HepG2 (cell line): ENCODE results near the gene ANO2. TPM values are rescaled to one million over a fixed set of nuclear protein-coding genes. Genes with fewer than 3 reads are reported as not detected.

Experiments used
- ATAC-seq: fragments of 200-7000 bp; cut with Tn5 transposase; 3 replicates; pipeline ENCODE4 v1.9.1; 2020; ENCODE audit warnings: mild to moderate bottlenecking, moderate library complexity
- BruUV-seq: library from RNA; stranded (reverse); fragments of 400-500 nt; replicated peaks from 2 replicates; lab custom pipeline; 2021; lab: Mats Ljungman, UMichigan
- CTCF ChIA-PET: fragments of 300-600 bp; formaldehyde crosslinking; extraction: SDS; loops from one replicate; lab custom pipeline; 2021; ENCODE audit warnings: low total read pairs, inconsistent platforms, low intra/inter-chr PET ratio; lab: Yijun Ruan, JAX
- POLR2A ChIA-PET: fragments of 350-600 bp; sonication (Branson Sonifier 250); formaldehyde crosslinking; loops from one replicate; lab custom pipeline; 2020; ENCODE audit warnings: antibody characterized with exemption, inconsistent platforms; lab: Yijun Ruan, JAX
- DNase-seq: peaks from one replicate; pipeline ENCODE4 v3.0.0-alpha.2; 2015; ENCODE audit warnings: low spot score
- FAIRE-seq: peaks from 3 replicates; lab custom pipeline; 2011; peaks lifted over from hg19 to GRCh38; lab: Jason Lieb, UNC
- H2AFZ ChIP-seq: one replicate; pipeline ENCODE4 v1.6.1; 2011; ENCODE audit warnings: low read length, inconsistent platforms
- H3K27ac ChIP-seq: fragments of 300-600 bp; 3 replicates; pipeline ENCODE4 v1.8.0; 2011; ENCODE audit warnings: mixed run types, mild to moderate bottlenecking, mixed read lengths, low read length, inconsistent platforms; ENCODE audit not compliant: insufficient read depth; ENCODE audit errors: extremely low read length
- H3K27me3 ChIP-seq, 2 experiments: fragments of 200-600 bp in 1 of 2; 2 replicates in 1 of 2; 3 replicates in 1 of 2; pipeline versions ENCODE4 v1.6.0 to v1.8.0; 2011; ENCODE audit warnings: low read length in 2 of 2, mild to moderate bottlenecking in 2 of 2, moderate library complexity in 2 of 2, inconsistent platforms in 1 of 2; ENCODE audit not compliant: insufficient read depth in 2 of 2, control insufficient read depth in 1 of 2
- H3K36me3 ChIP-seq, 2 experiments: fragments of 200-600 bp in 1 of 2; replicated peaks in 1 of 2; 2 replicates in 1 of 2; 3 replicates in 1 of 2; pipeline versions ENCODE4 v1.5.1 to v1.8.0; 2011; ENCODE audit warnings: low read length in 2 of 2, inconsistent platforms in 1 of 2; ENCODE audit not compliant: insufficient read depth in 2 of 2, control insufficient read depth in 1 of 2
- H3K4me1 ChIP-seq: 2 replicates; pipeline ENCODE4 v1.5.1; 2012; ENCODE audit warnings: low read length, inconsistent platforms; ENCODE audit not compliant: insufficient read depth
- H3K4me2 ChIP-seq: 2 replicates; pipeline ENCODE4 v1.6.0; 2011; ENCODE audit warnings: low read depth, low read length, inconsistent platforms
- H3K4me3 ChIP-seq, 3 experiments: fragments of 200-600 bp in 1 of 3; sonication (generic), shearing (Covaris generic) in 1 of 3; replicated peaks in 1 of 3; 2 replicates each; pipeline ENCODE4 v1.5.1; 2011 to 2016; ENCODE audit warnings: low read length in 3 of 3, inconsistent platforms in 2 of 3, low read depth in 2 of 3, mild to moderate bottlenecking in 2 of 3, control low read depth in 1 of 3, mixed read lengths in 1 of 3; ENCODE audit not compliant: insufficient read depth in 1 of 3
- H3K79me2 ChIP-seq: one replicate; pipeline ENCODE4 v1.6.1; 2011; ENCODE audit warnings: low read length, inconsistent platforms; ENCODE audit not compliant: insufficient read depth
- H3K9ac ChIP-seq: 2 replicates; pipeline ENCODE4 v1.6.0; 2011; ENCODE audit warnings: mild to moderate bottlenecking, low read depth, low read length, inconsistent platforms; ENCODE audit not compliant: insufficient read depth
- H3K9me3 ChIP-seq: 2 replicates; pipeline ENCODE4 v1.5.1; 2012; ENCODE audit warnings: mild to moderate bottlenecking, low read length
- H4K20me1 ChIP-seq: 2 replicates; pipeline ENCODE4 v1.6.0; 2011; ENCODE audit warnings: inconsistent platforms, mild to moderate bottlenecking, low read length, moderate library complexity; ENCODE audit not compliant: insufficient read depth
- ATF3 ChIP-seq: sonication (generic); formaldehyde crosslinking; IDR thresholded peaks from 2 replicates; pipeline ENCODE4 v1.4.0; 2020; ENCODE audit warnings: missing genetic modification reagents
- BCLAF1 ChIP-seq: fragments of 450-650 bp; IDR thresholded peaks from 2 replicates; pipeline ENCODE4 v1.6.1; 2017; ENCODE audit warnings: mild to moderate bottlenecking
- CCDC6 ChIP-seq: sonication (generic); formaldehyde crosslinking; IDR thresholded peaks from 2 replicates; pipeline ENCODE4 v1.8.1; 2022; ENCODE audit warnings: mild to moderate bottlenecking, missing genetic modification reagents, moderate library complexity
- GMEB1 ChIP-seq: sonication (generic); formaldehyde crosslinking; IDR thresholded peaks from 2 replicates; pipeline ENCODE4 v1.5.1; 2020; ENCODE audit warnings: missing genetic modification reagents, mild to moderate bottlenecking, borderline replicate concordance
- KDM6A ChIP-seq: IDR thresholded peaks from 2 replicates; pipeline ENCODE4 v1.6.1; 2016; ENCODE audit warnings: low read depth
- KLF12 ChIP-seq: sonication (generic); formaldehyde crosslinking; IDR thresholded peaks from 2 replicates; pipeline ENCODE4 v1.4.0; 2020; ENCODE audit warnings: missing genetic modification reagents, borderline replicate concordance
- KLF15 ChIP-seq: sonication (generic); formaldehyde crosslinking; IDR thresholded peaks from 2 replicates; pipeline ENCODE4 v1.8.1; 2023; ENCODE audit warnings: borderline replicate concordance, mild to moderate bottlenecking, inconsistent platforms, missing genetic modification reagents, mixed read lengths
- RAD21 ChIP-seq: fragments of 450-650 bp; formaldehyde crosslinking; IDR thresholded peaks from 2 replicates; pipeline ENCODE4 v1.5.0; 2020; ENCODE audit warnings: mild to moderate bottlenecking
- REXO4 ChIP-seq: sonication (generic); formaldehyde crosslinking; IDR thresholded peaks from 2 replicates; pipeline ENCODE4 v1.8.0; 2022; ENCODE audit warnings: missing genetic modification reagents, mild to moderate bottlenecking, borderline replicate concordance
- ZNF337 ChIP-seq: sonication (generic); formaldehyde crosslinking; IDR thresholded peaks from 2 replicates; pipeline ENCODE4 v1.5.1; 2020; ENCODE audit warnings: missing genetic modification reagents, low read depth, mild to moderate bottlenecking, borderline replicate concordance
- ZNF44 ChIP-seq: sonication (generic); formaldehyde crosslinking; IDR thresholded peaks from 2 replicates; pipeline ENCODE4 v1.5.1; 2020; ENCODE audit warnings: mild to moderate bottlenecking, missing genetic modification reagents
- ZNF577 ChIP-seq: sonication (generic); formaldehyde crosslinking; IDR thresholded peaks from 2 replicates; pipeline ENCODE4 v1.4.0; 2020; ENCODE audit warnings: mild to moderate bottlenecking, low read depth, missing genetic modification reagents, borderline replicate concordance
- ZNF746 ChIP-seq: sonication (generic); formaldehyde crosslinking; IDR thresholded peaks from 2 replicates; pipeline ENCODE4 v1.8.0; 2022; ENCODE audit warnings: mild to moderate bottlenecking, missing genetic modification reagents
- WGBS: methylation state at CpG from one replicate; pipeline ENCODE4 v1.1.6; 2017; ENCODE audit warnings: low lambda C conversion rate; 5-methylcytosine and 5-hydroxymethylcytosine counted together
- in situ Hi-C: cut with HindIII; loops from 2 replicates; pipeline ENCODE4 v1.10.0; 2017; ENCODE audit warnings: low pct_unique_long_range_greater_than_20kb; ENCODE audit not compliant: extremely low pct_ligation_motif_present
- intact Hi-C: fragments of 100-400 bp; cut with micrococcal nuclease; formaldehyde crosslinking; loops from one replicate; pipeline ENCODE4 v1.10.0; 2022; ENCODE audit not compliant: unreplicated experiment
- polyA plus RNA-seq, 8 experiments: library from polyadenylated mRNA; depleted of rRNA in 3 of 8; stranded (reverse) in 7 of 8; unstranded in 1 of 8; fragments of >200 nt; fragmentation: Illumina TruSeq in 4 of 8; extraction: Trizol in 4 of 8; gene quantifications; 2 replicates each; pipeline versions ENCODE4 v1.2.1 to v1.2.3, GENCODE V29; 2011 to 2016; ENCODE audit warnings: low read depth in 4 of 8, missing spikeins in 1 of 8, mixed read lengths in 1 of 8; ENCODE audit not compliant: insufficient read depth in 1 of 8
- total RNA-seq, 5 experiments: library from RNA; depleted of rRNA; stranded (reverse); fragments of >200 nt; fragmentation: Illumina TruSeq; extraction: Trizol; gene quantifications; 2 replicates each; pipeline ENCODE4 v1.2.3, GENCODE V29; 2016; ENCODE audit warnings: low read depth in 1 of 5
- TF ChIP-seq, protein P1 (sequence below): sonication (generic); formaldehyde crosslinking; IDR thresholded peaks from 2 replicates; pipeline ENCODE4 v1.8.0; 2022; ENCODE audit warnings: missing genetic modification reagents, mild to moderate bottlenecking, borderline replicate concordance
- TF ChIP-seq, protein P2 (sequence below): sonication (generic); formaldehyde crosslinking; IDR thresholded peaks from 2 replicates; pipeline ENCODE4 v1.8.0; 2022; ENCODE audit warnings: missing genetic modification reagents, mild to moderate bottlenecking, inconsistent platforms, borderline replicate concordance
- TF ChIP-seq, protein P3 (sequence below): sonication (generic); formaldehyde crosslinking; IDR thresholded peaks from 2 replicates; pipeline ENCODE4 v1.5.0; 2020; ENCODE audit warnings: missing genetic modification reagents

Gene ANO2
- total and polyA plus RNA-seq, 2 of the 13 experiments (the other 11 are each of a cell fraction or from before 2014, with no cell fraction given), result 0.18 TPM; not detected in 1

DNA sequence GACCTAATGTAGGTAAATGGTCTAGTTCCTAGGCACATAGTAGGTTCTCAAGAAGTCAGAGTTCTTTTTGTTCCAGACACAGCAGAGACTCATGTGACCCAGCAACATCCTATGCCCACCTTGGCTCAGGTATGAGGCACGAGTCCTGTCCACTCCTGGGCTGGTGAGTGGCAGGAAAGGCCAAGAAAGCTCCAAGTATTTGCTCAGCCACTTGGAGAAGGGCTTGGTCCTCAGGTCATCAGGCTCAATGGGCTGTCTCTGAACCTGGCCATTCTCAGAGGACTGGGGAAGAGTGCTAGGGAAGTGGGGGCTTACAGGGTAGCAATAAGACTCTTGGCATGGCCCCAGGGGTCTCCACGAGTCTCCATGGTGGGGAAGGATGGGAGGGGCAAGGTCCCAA is 260.1 kb downstream of the ANO2 start:
- POLR2A ChIA-PET, result no interaction called here
- in situ Hi-C loops, result no loop called here
- WGBS, result 0% methylated on average over 2 of the region's 2 CpGs

More for the DNA sequence above, 260.1 kb downstream of the ANO2 start:
- Histone ChIP-seq H3K27ac (no peak overlapping the region), H3K4me3 (no peak overlapping the region), H3K27me3 (peaks cover 0 to 6% of the 10 kb centered on the region in 2 experiments; a peak in 2 of 5 replicates)
- intact Hi-C loops, result no loop called here
- TF ChIP-seq KDM6A (no peak), RAD21 (CRISPR knock-in tag) (no peak), BCLAF1 (no peak), ZNF44 (CRISPR knock-in tag) (no peak), KLF12 (no peak), ZNF337 (CRISPR knock-in tag) (no peak), ZNF746 (CRISPR knock-in tag) (no peak), CCDC6 (CRISPR knock-in tag) (no peak), KLF15 (no peak), GMEB1 (CRISPR knock-in tag) (no peak), REXO4 (CRISPR knock-in tag) (no peak), ZNF577 (CRISPR knock-in tag) (no peak), ATF3 (CRISPR knock-in tag) (no peak)
- TF ChIP-seq, protein P1, sequence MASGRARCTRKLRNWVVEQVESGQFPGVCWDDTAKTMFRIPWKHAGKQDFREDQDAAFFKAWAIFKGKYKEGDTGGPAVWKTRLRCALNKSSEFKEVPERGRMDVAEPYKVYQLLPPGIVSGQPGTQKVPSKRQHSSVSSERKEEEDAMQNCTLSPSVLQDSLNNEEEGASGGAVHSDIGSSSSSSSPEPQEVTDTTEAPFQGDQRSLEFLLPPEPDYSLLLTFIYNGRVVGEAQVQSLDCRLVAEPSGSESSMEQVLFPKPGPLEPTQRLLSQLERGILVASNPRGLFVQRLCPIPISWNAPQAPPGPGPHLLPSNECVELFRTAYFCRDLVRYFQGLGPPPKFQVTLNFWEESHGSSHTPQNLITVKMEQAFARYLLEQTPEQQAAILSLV (CRISPR knock-in tag), result no peak
- TF ChIP-seq, protein P2, sequence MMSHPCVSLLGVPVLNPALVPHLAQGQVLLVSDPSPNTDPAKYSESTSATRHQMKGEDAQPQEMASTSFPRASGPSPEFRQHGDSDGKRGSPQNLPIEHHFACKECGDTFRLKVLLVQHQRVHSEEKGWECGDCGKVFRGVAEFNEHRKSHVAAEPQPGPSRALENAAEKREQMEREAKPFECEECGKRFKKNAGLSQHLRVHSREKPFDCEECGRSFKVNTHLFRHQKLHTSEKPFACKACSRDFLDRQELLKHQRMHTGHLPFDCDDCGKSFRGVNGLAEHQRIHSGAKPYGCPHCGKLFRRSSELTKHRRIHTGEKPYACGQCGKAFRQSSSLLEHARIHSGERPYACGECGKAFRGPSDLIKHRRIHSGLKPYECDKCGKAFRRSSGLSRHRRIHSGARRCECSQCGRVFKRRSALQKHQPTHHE, result no peak
- TF ChIP-seq, protein P3, sequence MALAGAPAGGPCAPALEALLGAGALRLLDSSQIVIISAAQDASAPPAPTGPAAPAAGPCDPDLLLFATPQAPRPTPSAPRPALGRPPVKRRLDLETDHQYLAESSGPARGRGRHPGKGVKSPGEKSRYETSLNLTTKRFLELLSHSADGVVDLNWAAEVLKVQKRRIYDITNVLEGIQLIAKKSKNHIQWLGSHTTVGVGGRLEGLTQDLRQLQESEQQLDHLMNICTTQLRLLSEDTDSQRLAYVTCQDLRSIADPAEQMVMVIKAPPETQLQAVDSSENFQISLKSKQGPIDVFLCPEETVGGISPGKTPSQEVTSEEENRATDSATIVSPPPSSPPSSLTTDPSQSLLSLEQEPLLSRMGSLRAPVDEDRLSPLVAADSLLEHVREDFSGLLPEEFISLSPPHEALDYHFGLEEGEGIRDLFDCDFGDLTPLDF, result no peak
- TF ChIP-seq, all 625 proteins: peak for 0
- Histone ChIP-seq H3K9ac (no peak overlapping the region), H3K79me2 (no peaks in the 10 kb centered on the region), H3K9me3 (no peaks in the 10 kb centered on the region), H3K4me2 (no peak overlapping the region), H4K20me1 (no peaks in the 10 kb centered on the region), H3K36me3 (no peaks in the 10 kb centered on the region), H2AFZ (no peak overlapping the region), H3K4me1 (no peaks in the 10 kb centered on the region)
- DNase-seq (no peak), ATAC-seq (no peak), FAIRE-seq (no peak)
- BruUV-seq, result no TSS peak
- CTCF ChIA-PET, result no interaction called here
